GM19238 (cell line): ENCODE data around the gene TRAK2.
"Not testable (repeated sequence)": the region's sequence is repeated elsewhere in the genome, so short reads cannot be mapped to it uniquely, and the experiment has no call there.

Experiments
- DNase-seq: peaks from one replicate; pipeline ENCODE4 v3.0.0; 2011; ENCODE audit warnings: low spot score; ENCODE audit not compliant: insufficient read length

TRAK2 gene

GRCh38 chr2:201419057-201419635 lies 32.1 kb downstream of the TRAK2 start:
- no peak for DNase-seq

GRCh38 chr2:201415149-201415548 lies 36.1 kb downstream of the TRAK2 start:
- no peak for DNase-seq

DNA sequence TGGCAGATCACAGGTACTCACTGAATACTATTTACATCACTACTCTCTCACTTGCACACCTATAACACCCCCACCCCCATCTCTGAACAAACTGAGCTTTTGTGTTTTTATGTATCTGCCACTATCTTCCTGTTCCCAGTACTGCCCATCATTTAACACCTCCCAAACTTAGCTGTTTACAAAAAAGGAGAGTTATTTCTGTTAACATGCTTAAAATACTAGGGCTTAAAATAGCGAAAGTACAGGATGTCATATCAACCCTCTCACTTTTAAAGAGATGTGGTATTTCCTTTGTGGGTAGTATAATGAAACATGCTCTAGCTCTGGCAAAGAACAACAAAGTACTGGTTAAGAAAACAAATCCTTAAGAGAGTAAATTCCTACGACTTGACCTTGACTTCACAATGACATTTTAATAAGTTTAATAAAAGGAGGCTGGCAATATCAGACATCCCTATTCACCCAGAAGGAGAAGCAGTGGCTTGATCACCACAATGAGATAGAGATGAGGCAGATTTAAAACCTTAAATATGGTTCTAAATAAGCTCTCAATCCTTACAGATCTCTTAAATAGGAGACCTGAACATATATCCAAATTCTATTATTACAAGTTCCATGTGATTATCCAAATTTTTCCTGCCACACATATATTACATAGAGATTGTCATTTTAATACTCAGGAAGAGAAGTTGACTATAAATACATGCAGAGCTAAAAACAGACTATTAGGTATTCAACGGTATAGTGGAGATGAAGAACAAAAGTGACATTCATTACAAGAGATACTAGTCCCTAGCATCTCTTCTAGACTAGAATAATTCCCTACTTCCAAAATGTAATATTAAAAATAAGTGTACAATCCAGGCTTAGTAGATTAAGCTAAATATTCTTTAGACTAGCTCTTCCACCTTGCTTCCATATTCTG lies 36.9 kb downstream of the TRAK2 start:
- no peak for DNase-seq

DNA sequence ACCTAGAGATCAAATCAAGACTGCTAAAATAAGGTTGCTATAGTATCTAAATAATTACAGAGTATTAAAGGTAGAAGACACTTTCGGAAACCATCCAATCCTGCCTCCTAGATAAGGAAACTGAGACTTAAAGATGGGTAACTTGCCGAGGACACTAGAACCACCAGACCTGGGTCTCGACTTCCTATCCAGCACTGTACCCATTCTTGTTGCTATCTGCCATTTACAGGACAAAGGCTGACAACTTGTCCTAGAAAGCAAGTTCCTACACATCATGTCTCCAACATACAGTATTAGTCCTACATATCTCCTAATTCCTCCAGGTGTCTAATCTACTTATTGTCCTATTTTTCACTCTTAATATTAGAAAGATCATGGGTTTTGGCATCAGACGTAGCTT lies 37.7 kb downstream of the TRAK2 start:
- DNase-seq, result no peak

GRCh38 chr2:201413143-201413542 lies 38.1 kb downstream of the TRAK2 start:
- no peak for DNase-seq

DNA sequence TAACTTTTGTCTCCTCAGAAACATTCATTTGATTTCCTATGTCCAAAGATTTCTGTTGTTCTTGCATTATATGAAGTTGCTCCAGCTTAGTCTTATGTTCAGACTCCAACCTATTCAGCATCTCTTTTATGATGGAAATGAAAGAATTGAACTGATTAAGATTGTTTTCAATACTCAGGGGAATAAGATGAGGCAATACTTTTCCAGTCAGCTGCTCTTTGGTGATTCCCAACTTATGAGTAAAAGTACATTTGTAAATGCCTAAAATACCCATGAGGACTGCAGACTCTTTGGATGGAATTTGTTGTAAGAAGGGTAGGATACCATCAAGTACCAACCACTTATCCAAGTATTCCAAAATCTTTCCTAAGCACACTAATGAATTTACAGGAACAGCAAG lies 39.8 kb downstream of the TRAK2 start:
- DNase-seq, result no peak

DNA sequence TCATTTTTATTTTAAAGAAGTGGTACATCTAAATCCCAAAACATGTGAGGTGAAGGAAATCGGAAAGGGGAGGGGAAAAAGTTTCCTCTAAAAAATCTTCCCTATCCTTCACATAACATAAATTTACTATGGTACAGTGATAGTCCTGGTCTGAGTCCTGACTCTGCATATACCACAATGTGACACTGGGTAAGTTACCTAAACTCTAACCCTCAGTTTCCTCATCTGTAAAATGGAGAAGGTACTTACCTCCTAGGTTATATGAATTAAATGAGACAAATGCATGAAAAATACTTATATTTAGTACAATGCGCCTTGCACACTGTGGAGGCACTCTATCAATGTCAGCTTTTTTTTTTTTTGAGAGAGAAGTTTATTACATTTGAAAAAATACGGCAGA lies 42.3 kb downstream of the TRAK2 start:
- DNase-seq, result no peak

DNA sequence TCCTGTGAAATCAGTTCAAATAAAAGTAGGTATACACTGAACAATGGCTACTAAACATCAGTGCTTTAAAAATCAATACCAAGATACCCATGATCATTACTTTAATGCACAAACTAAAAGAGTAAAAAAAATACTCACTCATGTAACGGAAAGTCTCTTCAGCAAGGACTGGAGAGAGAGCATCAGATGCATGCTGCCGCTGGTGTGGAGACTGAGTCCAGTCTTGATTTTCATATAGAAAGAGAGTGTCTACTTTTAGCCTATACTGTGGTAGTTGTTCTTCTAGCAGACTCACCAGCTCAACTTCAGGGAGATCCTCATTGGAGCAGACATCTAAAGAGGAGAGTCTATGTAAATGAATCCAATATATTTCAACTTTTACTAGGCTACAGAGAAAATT lies 44.0 kb downstream of the TRAK2 start:
- DNase-seq, result no peak

DNA sequence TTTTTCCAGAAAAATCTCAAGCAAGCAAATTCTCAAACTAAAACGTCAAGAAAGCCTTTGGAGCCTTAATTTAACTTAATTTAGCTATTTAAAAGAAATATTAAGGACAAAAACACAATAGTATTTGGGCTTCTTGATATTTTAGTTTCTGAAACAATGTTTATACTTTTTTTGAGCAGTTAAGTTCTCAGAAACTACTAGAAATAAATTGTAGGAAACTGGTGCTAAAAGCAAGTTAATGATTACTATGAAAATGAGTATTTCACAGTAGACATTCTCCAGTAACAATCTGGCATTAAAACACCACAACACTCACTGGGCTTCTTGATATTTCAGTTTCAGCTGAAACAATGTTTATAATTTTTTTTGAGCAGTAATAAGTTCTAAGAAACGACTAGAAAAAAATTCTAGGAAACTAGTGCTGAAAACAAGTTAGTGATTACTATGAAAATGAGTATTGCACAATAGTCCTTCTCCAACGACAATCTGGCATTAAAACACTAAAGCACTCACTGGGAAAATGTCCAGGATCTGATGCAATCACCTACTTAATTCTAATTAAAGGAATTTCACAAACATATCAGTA lies 45.1 kb downstream of the TRAK2 start:
- no peak for DNase-seq

GRCh38 chr2:201404699-201405280 lies 46.5 kb downstream of the TRAK2 start:
- no peak for DNase-seq

GRCh38 chr2:201403880-201404279 lies 47.4 kb downstream of the TRAK2 start:
- no peak for DNase-seq

DNA sequence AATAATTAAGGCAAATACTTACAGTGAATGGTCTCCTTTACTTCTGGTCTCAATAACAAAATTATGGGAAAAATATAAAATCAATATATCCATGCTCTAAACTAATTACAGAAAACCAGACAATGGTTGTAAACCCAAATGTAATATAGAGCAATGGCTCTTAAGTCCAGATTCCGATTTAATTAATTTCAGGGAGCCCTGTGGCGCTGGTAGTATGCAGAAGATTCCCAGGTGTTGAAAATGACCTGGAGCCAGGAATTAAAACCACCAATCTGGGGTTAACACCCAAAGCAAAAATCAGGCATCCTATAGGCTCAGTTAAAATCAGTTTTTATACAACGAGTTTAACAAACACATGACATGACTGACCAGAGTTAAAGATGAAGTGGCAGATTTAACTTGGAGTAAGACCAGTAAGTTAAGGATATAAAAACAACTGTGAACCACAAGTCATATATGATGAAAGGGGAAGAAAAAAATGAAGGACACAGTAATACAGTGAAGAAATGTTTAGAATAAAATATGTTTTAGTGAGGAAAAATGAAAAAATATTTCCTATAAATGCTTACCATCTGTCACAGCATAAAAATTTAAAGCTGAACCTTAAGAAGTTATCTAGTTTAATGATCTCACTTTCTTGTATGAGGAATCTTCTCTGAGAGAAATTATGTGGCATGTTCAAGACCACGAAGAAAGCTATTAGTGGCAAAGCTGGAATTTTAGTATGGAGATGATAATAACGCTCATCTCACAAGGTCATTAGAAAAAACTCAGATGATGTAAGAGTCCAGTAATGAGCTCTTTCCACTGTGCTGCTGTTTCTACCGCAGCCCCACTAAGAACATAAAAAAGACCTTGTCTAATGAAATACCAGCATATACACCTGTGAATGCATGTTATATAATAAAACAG lies 48.4 kb downstream of the TRAK2 start:
- no peak for DNase-seq

GRCh38 chr2:201401815-201402214 lies 49.4 kb downstream of the TRAK2 start:
- no peak for DNase-seq

GRCh38 chr2:201396595-201396994 lies 54.7 kb downstream of the TRAK2 start:
- DNase-seq, result no peak

DNA sequence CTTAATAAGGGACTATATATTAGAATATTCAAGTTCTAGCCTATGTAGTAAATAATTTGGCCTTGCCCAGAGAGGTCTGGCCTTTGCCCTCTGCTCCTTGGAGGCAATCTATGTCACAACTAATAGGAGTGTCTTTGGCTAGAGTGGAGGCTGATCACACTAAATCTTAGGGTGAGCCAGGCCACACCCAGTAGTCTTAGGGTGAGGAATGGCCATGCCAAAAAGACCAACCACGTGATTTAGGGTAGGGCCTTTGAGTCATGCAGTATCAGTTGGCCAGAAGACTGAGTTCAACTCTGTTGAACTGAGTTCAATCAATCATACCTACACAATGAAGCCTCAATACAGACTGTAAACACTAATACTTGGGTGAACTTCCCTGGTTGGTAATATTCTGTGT lies 68.1 kb downstream of the TRAK2 start:
- DNase-seq, result no peak

- no peak for DNase-seq
These were observed 72.5 kb downstream of the TRAK2 start for GRCh38 chr2:201378496-201379397.

- no peak for DNase-seq
These were observed 74.0 kb downstream of the TRAK2 start for GRCh38 chr2:201377218-201377617.

DNA sequence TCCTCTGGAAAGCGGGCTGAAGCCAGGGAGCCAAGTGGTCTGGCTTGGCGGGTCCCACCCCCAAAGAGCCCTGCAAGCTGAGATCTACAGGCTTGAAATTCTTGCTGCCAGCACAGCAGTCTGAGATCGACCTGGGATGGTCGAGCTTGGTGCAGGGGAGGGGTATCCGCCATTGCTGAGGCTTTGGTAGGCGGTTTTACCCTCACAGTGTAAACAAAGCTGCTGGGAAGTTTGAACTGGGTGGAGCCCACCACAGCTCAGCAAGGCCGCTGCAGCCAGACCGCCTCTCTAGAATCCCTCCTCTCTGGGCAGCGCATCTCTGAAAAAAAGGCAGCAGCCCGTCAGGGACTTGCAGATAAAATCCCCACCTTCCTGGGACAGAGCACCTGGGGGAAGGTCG lies 81.5 kb downstream of the TRAK2 start:
- no peak for DNase-seq

GRCh38 chr2:201369318-201369717 lies 81.9 kb downstream of the TRAK2 start:
- DNase-seq, result not testable (repeated sequence)

- DNase-seq, result no peak
These were observed 85.1 kb downstream of the TRAK2 start for GRCh38 chr2:201366146-201366545.
